Brain microvascular endothelial cell (primary cell): ENCODE measurements around the gene ALKAL2.

Experiments
- DNase-seq: peaks from one replicate; pipeline ENCODE4 v3.0.0-alpha.2; 2020
- H3K27ac ChIP-seq: fragments of 250-450 bp; sonication (Bioruptor Pico); 2 replicates; pipeline ENCODE4 v1.5.1; 2020; ENCODE audit warnings: mild to moderate bottlenecking, moderate library complexity
- H3K27me3 ChIP-seq: fragments of 250-450 bp; sonication (Bioruptor Pico); replicated peaks from 2 replicates; pipeline ENCODE4 v1.5.1; 2020; ENCODE audit warnings: mild to moderate bottlenecking
- H3K36me3 ChIP-seq: fragments of 250-450 bp; sonication (Bioruptor Pico); replicated peaks from 2 replicates; pipeline ENCODE4 v1.5.1; 2020; ENCODE audit warnings: mild to moderate bottlenecking
- H3K4me3 ChIP-seq: 2 replicates; pipeline ENCODE4 v1.5.1; 2011; ENCODE audit warnings: low read depth, mild to moderate bottlenecking, control low read depth, low read length, moderate library complexity
- CTCF ChIP-seq: IDR thresholded peaks from 2 replicates; pipeline ENCODE4 v1.5.1; 2011; ENCODE audit warnings: low read depth, mild to moderate bottlenecking, moderate library complexity, low read length, control low read depth, inconsistent platforms; ENCODE audit errors: missing control alignments
- in situ Hi-C: cut with HindIII; loops from 2 replicates; pipeline ENCODE4 v1.10.0; 2017; ENCODE audit warnings: low sequenced_read_pairs, low pct_ligation_motif_present

ALKAL2 gene

DNA sequence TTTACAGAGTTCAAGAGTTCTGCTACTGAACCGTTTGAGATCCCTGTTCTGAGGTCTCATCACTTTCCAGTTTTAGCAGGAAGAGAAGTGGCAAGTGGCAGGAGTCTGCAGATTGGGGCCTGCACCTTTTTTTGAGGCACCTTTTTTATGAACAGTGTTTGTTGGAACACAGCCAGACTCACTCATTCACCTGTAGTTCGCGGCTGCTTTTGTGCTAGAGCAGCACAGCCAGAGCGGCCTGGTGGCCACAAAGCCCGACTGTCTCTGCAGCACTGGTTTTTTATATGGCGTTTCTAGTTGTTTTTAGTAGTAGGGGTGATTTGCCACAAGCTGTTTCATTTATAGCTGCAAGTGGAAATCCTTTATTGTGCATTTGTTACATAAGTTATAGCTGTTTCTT, 14.6 kb downstream of the ALKAL2 start:
- H3K27me3 ChIP-seq, result no peaks in the 10 kb centered on the region
- H3K4me3 ChIP-seq, result no peak overlapping the region
- no peak for DNase-seq
- H3K36me3 ChIP-seq, result peaks cover 16% of the 10 kb centered on the region
- no peak overlapping the region for H3K27ac ChIP-seq
- no peak for TF ChIP-seq CTCF
- in situ Hi-C loops, result no loop called here

DNA sequence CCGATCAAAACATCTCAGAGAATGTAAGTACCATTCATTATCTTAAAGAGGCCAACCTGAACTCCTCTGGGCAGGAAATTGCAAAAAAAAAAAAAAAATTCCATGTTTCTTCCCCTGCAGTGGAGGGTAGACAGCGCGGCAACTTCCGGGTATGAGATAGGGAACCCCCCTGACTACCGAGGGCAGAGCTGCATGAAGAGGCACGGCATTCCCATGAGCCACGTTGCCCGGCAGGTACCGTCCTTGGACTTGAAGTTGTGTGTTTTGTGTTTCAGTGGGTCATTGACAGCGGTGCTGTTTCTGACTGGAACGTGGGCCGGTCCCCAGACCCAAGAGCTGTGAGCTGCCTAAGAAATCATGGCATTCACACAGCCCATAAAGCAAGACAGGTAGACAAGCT, 16.0 kb downstream of the ALKAL2 start:
- Histone ChIP-seq H3K27me3 (no peaks in the 10 kb centered on the region), H3K36me3 (peaks cover 4% of the 10 kb centered on the region), H3K27ac (no peak overlapping the region), H3K4me3 (no peak overlapping the region)
- no peak for TF ChIP-seq CTCF
- no peak for DNase-seq
- in situ Hi-C loops, result no loop called here

- no peak overlapping the region for H3K27ac ChIP-seq
- TF ChIP-seq CTCF, result no peak
- in situ Hi-C loops, result no loop called here
- no peaks in the 10 kb centered on the region for H3K27me3 ChIP-seq
- DNase-seq, result no peak
- no peak overlapping the region for H3K4me3 ChIP-seq
- H3K36me3 ChIP-seq, result no peaks in the 10 kb centered on the region
Measured at GRCh38 chr2:270861-271260, 17.0 kb downstream of the ALKAL2 start.

- in situ Hi-C loops, result no loop called here
- no peak overlapping the region for H3K27ac ChIP-seq
- no peak for TF ChIP-seq CTCF
Measured at GRCh38 chr2:269356-270030, 18.4 kb downstream of the ALKAL2 start.

GRCh38 chr2:268323-268722, 19.6 kb downstream of the ALKAL2 start:
- Histone ChIP-seq H3K4me3 (no peak overlapping the region), H3K27me3 (no peaks in the 10 kb centered on the region), H3K27ac (no peak overlapping the region), H3K36me3 (no peaks in the 10 kb centered on the region)
- in situ Hi-C loops, result no loop called here
- no peak for TF ChIP-seq CTCF
- DNase-seq, result no peak

More at GRCh38 chr2:269356-270030, 18.4 kb downstream of the ALKAL2 start:
- no peak for DNase-seq
- Histone ChIP-seq H3K27me3 (no peaks in the 10 kb centered on the region), H3K36me3 (no peaks in the 10 kb centered on the region), H3K4me3 (no peak overlapping the region)
